Measurements from ENCODE around the gene AGAP1. TPM values are rescaled to one million over a fixed set of nuclear protein-coding genes. Genes with fewer than 3 reads are reported as not detected.
"Not testable (repeated sequence)": the region's sequence is repeated elsewhere in the genome, so short reads cannot be mapped to it uniquely, and the experiment has no call there.

The AGAP1 gene
- total RNA-seq, 1 donor from 2014 or later = 36.2 TPM

GRCh38 chr2:235600406-235600805 lies 106.6 kb downstream of the AGAP1 start:
- no peaks in the 10 kb centered on the region for H3K36me3 ChIP-seq
- no peak overlapping the region for H3K27ac ChIP-seq
- no peak overlapping the region for H3K4me3 ChIP-seq
- H3K9me3 ChIP-seq = no peaks in the 10 kb centered on the region
- intact Hi-C loops (cut with DNase I) = no loop called here
- no peaks in the 10 kb centered on the region for H3K27me3 ChIP-seq (ENCODE audit: low read depth)
- DNase-seq = no peak
- no peak for ATAC-seq
- peaks cover 8% of the 10 kb centered on the region for H3K4me1 ChIP-seq
- no peak for TF ChIP-seq CTCF (IDR thresholded peaks at IDR 0.05)

- peaks cover 9% of the 10 kb centered on the region for H3K4me1 ChIP-seq
- ATAC-seq (no peak), DNase-seq (no peak)
- H3K4me3 ChIP-seq = no peak overlapping the region
- no peaks in the 10 kb centered on the region for H3K27me3 ChIP-seq (ENCODE audit: low read depth)
- H3K9me3 ChIP-seq = no peaks in the 10 kb centered on the region
- intact Hi-C loops (cut with DNase I) = no loop called here
- no peak overlapping the region for H3K27ac ChIP-seq
- H3K36me3 ChIP-seq = no peaks in the 10 kb centered on the region
- TF ChIP-seq CTCF (IDR thresholded peaks at IDR 0.05) = no peak
Observed at GRCh38 chr2:235600926-235601325, 107.1 kb downstream of the AGAP1 start.

- Histone ChIP-seq H3K36me3 (no peaks in the 10 kb centered on the region), H3K27ac (no peak overlapping the region), H3K9me3 (no peaks in the 10 kb centered on the region), H3K4me1 (peaks cover 8% of the 10 kb centered on the region), H3K4me3 (no peak overlapping the region), H3K27me3 (ENCODE audit: low read depth) (no peaks in the 10 kb centered on the region)
- DNase-seq (no peak), ATAC-seq (no peak)
- no peak for TF ChIP-seq CTCF (IDR thresholded peaks at IDR 0.05)
- intact Hi-C loops (cut with DNase I) = no loop called here
Observed at GRCh38 chr2:235601960-235602704, 108.3 kb downstream of the AGAP1 start.

- intact Hi-C loops (cut with DNase I) = not testable (repeated sequence)
Observed at GRCh38 chr2:235602971-235603370, 109.1 kb downstream of the AGAP1 start.

GRCh38 chr2:235603659-235604058 lies 109.8 kb downstream of the AGAP1 start:
- no peaks in the 10 kb centered on the region for H3K36me3 ChIP-seq
- intact Hi-C loops (cut with DNase I) = no loop called here
- no peaks in the 10 kb centered on the region for H3K9me3 ChIP-seq
- ATAC-seq = peak in 1 of 2 donors; percentile 20
- peaks cover 8% of the 10 kb centered on the region for H3K4me1 ChIP-seq
- no peak overlapping the region for H3K27ac ChIP-seq
- DNase-seq = no peak
- no peak for TF ChIP-seq CTCF (IDR thresholded peaks at IDR 0.05)
- H3K27me3 ChIP-seq (ENCODE audit: low read depth) = no peaks in the 10 kb centered on the region
- H3K4me3 ChIP-seq = no peak overlapping the region

More at GRCh38 chr2:235602971-235603370, 109.1 kb downstream of the AGAP1 start:
- not testable (repeated sequence) for H3K36me3 ChIP-seq; H3K9me3 ChIP-seq; H3K27ac ChIP-seq; ATAC-seq; DNase-seq; H3K27me3 ChIP-seq (ENCODE audit: low read depth); H3K4me1 ChIP-seq; H3K4me3 ChIP-seq

GRCh38 chr2:235605312-235606003 lies 111.6 kb downstream of the AGAP1 start:
- DNase-seq (peak; percentile 64), ATAC-seq (peak; percentile 68 to 69)
- TF ChIP-seq CTCF (IDR thresholded peaks at IDR 0.05) = no peak
- Histone ChIP-seq H3K4me3 (no peak overlapping the region), H3K27ac (no peak overlapping the region), H3K9me3 (no peaks in the 10 kb centered on the region), H3K36me3 (no peaks in the 10 kb centered on the region), H3K4me1 (peaks cover 8% of the 10 kb centered on the region), H3K27me3 (ENCODE audit: low read depth) (no peaks in the 10 kb centered on the region)
- intact Hi-C loops (cut with DNase I) = no loop called here

Measured in lower lobe of right lung (tissue), 2 donors.